ENCODE data around the gene KRTAP10-12. TPM values are rescaled to one million over a fixed set of nuclear protein-coding genes. Genes with fewer than 3 reads are reported as not detected.

KRTAP10-12 gene
- total RNA-seq, 1 experiment from 2014 or later = not detected

- no peak for DNase-seq (ENCODE audit: extremely low read depth, low read depth)
These were observed 13.3 kb downstream of the KRTAP10-12 start for GRCh38 chr21:44710294-44710665.

- no peak for DNase-seq (ENCODE audit: extremely low read depth, low read depth)
These were observed 13.9 kb downstream of the KRTAP10-12 start for GRCh38 chr21:44710756-44711326.

- no peak for DNase-seq (ENCODE audit: extremely low read depth, low read depth)
These were observed 14.6 kb downstream of the KRTAP10-12 start, which contains the start of gene TSPEAR for GRCh38 chr21:44711327-44712202. Gene TSPEAR (minus strand): TSS chr21:44711572. CDS start chr21:44711514, 58 bp downstream.

- DNase-seq (ENCODE audit: extremely low read depth, low read depth) = no peak
These were observed 15.4 kb downstream of the KRTAP10-12 start for GRCh38 chr21:44712203-44713028.

GRCh38 chr21:44713130-44713529, 16.2 kb downstream of the KRTAP10-12 start:
- DNase-seq (ENCODE audit: extremely low read depth, low read depth) = no peak

- no peak for DNase-seq (ENCODE audit: extremely low read depth, low read depth)
These were observed 16.9 kb downstream of the KRTAP10-12 start for GRCh38 chr21:44713846-44714245.

GRCh38 chr21:44714905-44715304, 17.9 kb downstream of the KRTAP10-12 start:
- no peak for DNase-seq (ENCODE audit: extremely low read depth, low read depth)

GRCh38 chr21:44716984-44717383, 20.0 kb downstream of the KRTAP10-12 start:
- no peak for DNase-seq (ENCODE audit: extremely low read depth, low read depth)

- DNase-seq (ENCODE audit: extremely low read depth, low read depth) = no peak
These were observed 21.1 kb downstream of the KRTAP10-12 start for GRCh38 chr21:44718093-44718492.

- DNase-seq (ENCODE audit: extremely low read depth, low read depth) = no peak
These were observed 21.6 kb downstream of the KRTAP10-12 start for GRCh38 chr21:44718571-44718970.

- no peak for DNase-seq (ENCODE audit: extremely low read depth, low read depth)
These were observed 23.2 kb downstream of the KRTAP10-12 start for GRCh38 chr21:44720170-44720569.

- DNase-seq (ENCODE audit: extremely low read depth, low read depth) = no peak
These were observed 25.8 kb downstream of the KRTAP10-12 start for GRCh38 chr21:44722731-44723130.

GRCh38 chr21:44723177-44724131, 26.5 kb downstream of the KRTAP10-12 start:
- DNase-seq (ENCODE audit: extremely low read depth, low read depth) = no peak

- DNase-seq (ENCODE audit: extremely low read depth, low read depth) = no peak
These were observed 27.2 kb downstream of the KRTAP10-12 start for GRCh38 chr21:44724196-44724595.

GRCh38 chr21:44724926-44725325, 28.0 kb downstream of the KRTAP10-12 start:
- DNase-seq (ENCODE audit: extremely low read depth, low read depth) = no peak

- DNase-seq (ENCODE audit: extremely low read depth, low read depth) = no peak
These were observed 29.9 kb downstream of the KRTAP10-12 start for GRCh38 chr21:44726826-44727225.

GRCh38 chr21:44727321-44727720, 30.3 kb downstream of the KRTAP10-12 start:
- no peak for DNase-seq (ENCODE audit: extremely low read depth, low read depth)

- DNase-seq (ENCODE audit: extremely low read depth, low read depth) = no peak
These were observed 30.8 kb downstream of the KRTAP10-12 start for GRCh38 chr21:44727757-44728156.

GRCh38 chr21:44728716-44729115, 31.7 kb downstream of the KRTAP10-12 start:
- DNase-seq (ENCODE audit: extremely low read depth, low read depth) = no peak

Data from NCI-H460 (cell line).